Islet of Langerhans (tissue), 1 donor: ENCODE results near the gene TSPOAP1.

Source experiments
- FAIRE-seq: peaks from one replicate; lab custom pipeline; 2011; peaks lifted over from hg19 to GRCh38; lab: Jason Lieb, UNC

TSPOAP1 gene

GRCh38 chr17:58328195-58329034 lies at the start of gene TSPOAP1:
TSS of gene TSPOAP1 (minus strand) at chr17:58328795. CDS start at chr17:58327920, 875 bp downstream.
- no peak for FAIRE-seq

GRCh38 chr17:58377661-58378060 lies 49.1 kb upstream of the TSPOAP1 start:
- no peak for FAIRE-seq

- no peak for FAIRE-seq
These were observed 48.6 kb upstream of the TSPOAP1 start for GRCh38 chr17:58377093-58377601.

- no peak for FAIRE-seq
These were observed 47.9 kb upstream of the TSPOAP1 start for GRCh38 chr17:58376472-58377000.

- no peak for FAIRE-seq
These were observed 47.2 kb upstream of the TSPOAP1 start for GRCh38 chr17:58375811-58376210.

- no peak for FAIRE-seq
These were observed 46.7 kb upstream of the TSPOAP1 start for GRCh38 chr17:58375256-58375655.

GRCh38 chr17:58373923-58374322 lies 45.3 kb upstream of the TSPOAP1 start:
- no peak for FAIRE-seq

GRCh38 chr17:58373003-58373402 lies 44.4 kb upstream of the TSPOAP1 start:
- FAIRE-seq, result no peak

GRCh38 chr17:58371300-58371950 lies 42.8 kb upstream of the TSPOAP1 start:
- FAIRE-seq, result no peak

GRCh38 chr17:58370716-58371115 lies 42.1 kb upstream of the TSPOAP1 start:
- no peak for FAIRE-seq

- no peak for FAIRE-seq
These were observed 41.7 kb upstream of the TSPOAP1 start for GRCh38 chr17:58370309-58370708.

- no peak for FAIRE-seq
These were observed 40.8 kb upstream of the TSPOAP1 start for GRCh38 chr17:58369214-58370031.

GRCh38 chr17:58368860-58369213 lies 40.2 kb upstream of the TSPOAP1 start:
- FAIRE-seq, result no peak

- FAIRE-seq, result no peak
These were observed 38.9 kb upstream of the TSPOAP1 start for GRCh38 chr17:58367461-58367860.

- FAIRE-seq, result no peak
These were observed 37.5 kb upstream of the TSPOAP1 start for GRCh38 chr17:58365980-58366595.

GRCh38 chr17:58365185-58365979 lies 36.8 kb upstream of the TSPOAP1 start:
- FAIRE-seq, result no peak

GRCh38 chr17:58364270-58364942 lies 35.8 kb upstream of the TSPOAP1 start:
- no peak for FAIRE-seq

GRCh38 chr17:58363457-58364185 lies 35.0 kb upstream of the TSPOAP1 start:
- no peak for FAIRE-seq

GRCh38 chr17:58362368-58363014 lies 33.9 kb upstream of the TSPOAP1 start:
- FAIRE-seq, result no peak
